Measurements from ENCODE around the gene CAPS.
"Not testable (repeated sequence)": the region's sequence is repeated elsewhere in the genome, so short reads cannot be mapped to it uniquely, and the experiment has no call there.

GRCh38 chr19:5963259-5963658, 49.2 kb downstream of the CAPS start:
- TF ChIP-seq CTCF (IDR thresholded peaks at IDR 0.05; ENCODE audit: poor library complexity); EZH2 (IDR thresholded peaks at IDR 0.05; ENCODE audit: borderline replicate concordance); EZH2phosphoT487 (IDR thresholded peaks at IDR 0.05; ENCODE audit: low read depth, severe bottlenecking, unreplicated experiment): not testable (repeated sequence)

Data from hepatocyte (in vitro differentiated cells).